PC-3 (cell line): ENCODE data around the gene MMP3. TPM values are rescaled to one million over a fixed set of nuclear protein-coding genes. Genes with fewer than 3 reads are reported as not detected.

Source experiments
- ATAC-seq: fragments of 200-7000 bp; cut with Tn5 transposase; 2 replicates; pipeline ENCODE4 v1.9.1; 2020; ENCODE audit warnings: mild to moderate bottlenecking, moderate library complexity
- BruUV-seq: library from RNA; stranded (reverse); fragments of 400-500 nt; replicated peaks from 2 replicates; lab custom pipeline; 2021; lab: Mats Ljungman, UMichigan
- CTCF ChIA-PET: fragments of 300-600 bp; sonication (Branson Sonifier 250); formaldehyde crosslinking; loops from one replicate; lab custom pipeline; 2022; ENCODE audit warnings: antibody characterized with exemption; lab: Charles Lee
- POLR2A ChIA-PET: fragments of 300-600 bp; sonication (Branson Sonifier 250); formaldehyde crosslinking; loops from one replicate; lab custom pipeline; 2022; ENCODE audit warnings: antibody characterized with exemption; ENCODE audit not compliant: unreplicated experiment; lab: Charles Lee
- DNase-seq: peaks from one replicate; pipeline ENCODE4 v3.0.0-alpha.2; 2015
- H2AFZ ChIP-seq: fragments of 300-600 bp; sonication (generic); 2 replicates; pipeline ENCODE4 v1.6.0; 2016; ENCODE audit warnings: antibody characterized with exemption, low read length
- H3F3A ChIP-seq: fragments of 300-600 bp; sonication (generic); one replicate; pipeline ENCODE4 v1.6.0; 2017; ENCODE audit warnings: antibody characterized with exemption, low read length, control low read depth, mild to moderate bottlenecking; ENCODE audit not compliant: unreplicated experiment
- H3K27ac ChIP-seq: fragments of 300-600 bp; sonication (generic); 2 replicates; pipeline ENCODE4 v1.5.1; 2016; ENCODE audit warnings: mild to moderate bottlenecking, low read length
- H3K27me3 ChIP-seq: fragments of 300-600 bp; sonication (generic); 2 replicates; pipeline ENCODE4 v1.6.1; 2016; ENCODE audit warnings: low read length, mixed read lengths
- H3K36me3 ChIP-seq: fragments of 300-600 bp; sonication (generic); 2 replicates; pipeline ENCODE4 v1.6.1; 2016; ENCODE audit warnings: low read depth, mixed run types, low read length, mixed read lengths
- H3K4me1 ChIP-seq: fragments of 300-600 bp; sonication (generic); 2 replicates; pipeline ENCODE4 v1.5.1; 2016; ENCODE audit warnings: low read length; ENCODE audit not compliant: insufficient read depth
- H3K4me2 ChIP-seq: fragments of 300-600 bp; sonication (generic); 2 replicates; pipeline ENCODE4 v1.6.0; 2016; ENCODE audit warnings: low read length
- H3K4me3 ChIP-seq: fragments of 300-600 bp; sonication (generic); 2 replicates; pipeline ENCODE4 v1.5.1; 2016; ENCODE audit warnings: mild to moderate bottlenecking, low read length, mixed read lengths
- H3K79me2 ChIP-seq: fragments of 300-600 bp; sonication (generic); 2 replicates; pipeline ENCODE4 v1.6.1; 2017; ENCODE audit warnings: low read length, mixed read lengths
- H3K9ac ChIP-seq: fragments of 300-600 bp; sonication (generic); 2 replicates; pipeline ENCODE4 v1.6.0; 2016; ENCODE audit warnings: mild to moderate bottlenecking, low read length
- H3K9me2 ChIP-seq: fragments of 300-600 bp; sonication (generic); replicated peaks from 2 replicates; pipeline ENCODE4 v1.6.1; 2016; ENCODE audit warnings: mixed run types, low read length, mixed read lengths
- H3K9me3 ChIP-seq: fragments of 300-600 bp; sonication (generic); 2 replicates; pipeline ENCODE4 v1.6.1; 2016; ENCODE audit warnings: low read length, mixed read lengths
- H4K20me1 ChIP-seq: fragments of 300-600 bp; sonication (generic); 2 replicates; pipeline ENCODE4 v1.6.1; 2016; ENCODE audit warnings: low read length, mixed read lengths
- CTCF ChIP-seq: fragments of 300-600 bp; sonication (generic); conservative IDR thresholded peaks from 2 replicates; pipeline ENCODE4 v1.5.1; 2017; ENCODE audit warnings: antibody characterized with exemption, low read depth, mild to moderate bottlenecking, low read length
- EZH2 ChIP-seq: fragments of 300-600 bp; sonication (generic); IDR thresholded peaks from one replicate; pipeline ENCODE4 v1.6.1; 2017; ENCODE audit warnings: antibody characterized with exemption, mild to moderate bottlenecking, low read length; ENCODE audit not compliant: unreplicated experiment
- EZH2phosphoT487 ChIP-seq: fragments of 300-600 bp; sonication (generic); IDR thresholded peaks from 2 replicates; pipeline ENCODE4 v1.6.1; 2018; ENCODE audit warnings: mild to moderate bottlenecking, antibody characterized with exemption, low read length, borderline replicate concordance
- intact Hi-C: fragments of 100-400 bp; cut with micrococcal nuclease; formaldehyde crosslinking; loops from 2 replicates; pipeline ENCODE4 v1.9.0; 2023
- total RNA-seq: library from RNA; depleted of rRNA; stranded (reverse); fragments of >200 nt; gene quantifications from 2 replicates; pipeline ENCODE4 v1.2.3, GENCODE V29; 2014

MMP3 gene
- total RNA-seq, 1 experiment from 2014 or later = not detected

GRCh38 chr11:102837646-102838045 is 5.8 kb downstream of the MMP3 start:
- BruUV-seq = no TSS peak
- H3K4me1 ChIP-seq = peaks cover 21% of the 10 kb centered on the region
- no peaks in the 10 kb centered on the region for H4K20me1 ChIP-seq
- ChIA-PET CTCF (no interaction called here), POLR2A (no interaction called here)
- H3K79me2 ChIP-seq = no peaks in the 10 kb centered on the region
- no peak for ATAC-seq
- H3K4me3 ChIP-seq = no peak overlapping the region
- H3F3A ChIP-seq = no peaks in the 10 kb centered on the region
- no peak for DNase-seq
- H3K9ac ChIP-seq = no peak overlapping the region
- intact Hi-C loops = no loop called here
- H3K36me3 ChIP-seq = no peaks in the 10 kb centered on the region
- no peaks in the 10 kb centered on the region for H3K9me2 ChIP-seq
- H3K27ac ChIP-seq = no peak overlapping the region
- TF ChIP-seq EZH2 (no peak), EZH2phosphoT487 (no peak), CTCF (no peak)
- no peak overlapping the region for H3K4me2 ChIP-seq
- H2AFZ ChIP-seq = no peak overlapping the region
- H3K9me3 ChIP-seq = no peaks in the 10 kb centered on the region
- H3K27me3 ChIP-seq = no peaks in the 10 kb centered on the region

GRCh38 chr11:102837156-102837555 is 6.3 kb downstream of the MMP3 start:
- Histone ChIP-seq H2AFZ (no peak overlapping the region), H3K27ac (no peak overlapping the region), H3K27me3 (no peaks in the 10 kb centered on the region), H3F3A (no peaks in the 10 kb centered on the region), H3K4me3 (no peak overlapping the region), H3K9ac (no peak overlapping the region), H3K9me2 (no peaks in the 10 kb centered on the region), H3K79me2 (no peaks in the 10 kb centered on the region), H4K20me1 (no peaks in the 10 kb centered on the region), H3K4me2 (no peak overlapping the region), H3K4me1 (peaks cover 21% of the 10 kb centered on the region), H3K9me3 (no peaks in the 10 kb centered on the region), H3K36me3 (no peaks in the 10 kb centered on the region)
- intact Hi-C loops = no loop called here
- ChIA-PET CTCF (no interaction called here), POLR2A (no interaction called here)
- TF ChIP-seq EZH2 (no peak), CTCF (no peak), EZH2phosphoT487 (no peak)
- DNase-seq (no peak), ATAC-seq (no peak)
- BruUV-seq = no TSS peak

GRCh38 chr11:102836290-102836875 is 7.0 kb downstream of the MMP3 start:
- Histone ChIP-seq H3K9me2 (no peaks in the 10 kb centered on the region), H3K79me2 (no peaks in the 10 kb centered on the region), H3K4me1 (peaks cover 21% of the 10 kb centered on the region), H3K9ac (no peak overlapping the region), H4K20me1 (no peaks in the 10 kb centered on the region), H3K27me3 (no peaks in the 10 kb centered on the region), H3K4me3 (no peak overlapping the region), H3K9me3 (no peaks in the 10 kb centered on the region), H3F3A (no peaks in the 10 kb centered on the region), H3K27ac (no peak overlapping the region), H2AFZ (no peak overlapping the region), H3K36me3 (no peaks in the 10 kb centered on the region), H3K4me2 (0 out of 2 replicates have a peak overlapping the region, but pooled peaks have one; percentile 13)
- POLR2A ChIA-PET = no interaction called here
- BruUV-seq = no TSS peak
- ATAC-seq = no peak; the same call in 1 of the 2 replicates
- peak; percentile 53 for DNase-seq
- intact Hi-C loops = no loop called here
- no peak for TF ChIP-seq EZH2
- TF ChIP-seq CTCF = no peak
- TF ChIP-seq EZH2phosphoT487 = no peak
- CTCF ChIA-PET = no interaction called here
